ENCODE data around the gene RFX8.

DNA sequence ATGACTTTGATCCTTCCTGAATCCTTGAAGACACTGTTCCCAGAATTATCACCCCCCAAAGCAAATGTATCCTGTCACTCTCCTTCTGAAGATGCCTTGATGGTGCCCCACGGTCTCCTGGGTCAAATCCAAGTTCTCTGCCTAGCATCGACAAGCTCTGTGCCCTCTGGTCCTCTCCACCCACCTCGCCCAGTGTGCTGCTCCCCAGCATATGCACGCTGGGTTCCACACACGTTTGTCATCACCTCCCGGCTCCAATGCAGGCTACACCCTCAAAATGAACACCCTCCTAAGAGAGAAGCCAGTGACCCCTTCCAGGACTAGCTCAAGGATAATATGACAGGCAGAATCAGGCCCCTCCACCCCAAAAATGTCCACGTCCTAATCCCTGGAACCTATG, 48.1 kb downstream of the RFX8 start:
- TF ChIP-seq, protein P1, sequence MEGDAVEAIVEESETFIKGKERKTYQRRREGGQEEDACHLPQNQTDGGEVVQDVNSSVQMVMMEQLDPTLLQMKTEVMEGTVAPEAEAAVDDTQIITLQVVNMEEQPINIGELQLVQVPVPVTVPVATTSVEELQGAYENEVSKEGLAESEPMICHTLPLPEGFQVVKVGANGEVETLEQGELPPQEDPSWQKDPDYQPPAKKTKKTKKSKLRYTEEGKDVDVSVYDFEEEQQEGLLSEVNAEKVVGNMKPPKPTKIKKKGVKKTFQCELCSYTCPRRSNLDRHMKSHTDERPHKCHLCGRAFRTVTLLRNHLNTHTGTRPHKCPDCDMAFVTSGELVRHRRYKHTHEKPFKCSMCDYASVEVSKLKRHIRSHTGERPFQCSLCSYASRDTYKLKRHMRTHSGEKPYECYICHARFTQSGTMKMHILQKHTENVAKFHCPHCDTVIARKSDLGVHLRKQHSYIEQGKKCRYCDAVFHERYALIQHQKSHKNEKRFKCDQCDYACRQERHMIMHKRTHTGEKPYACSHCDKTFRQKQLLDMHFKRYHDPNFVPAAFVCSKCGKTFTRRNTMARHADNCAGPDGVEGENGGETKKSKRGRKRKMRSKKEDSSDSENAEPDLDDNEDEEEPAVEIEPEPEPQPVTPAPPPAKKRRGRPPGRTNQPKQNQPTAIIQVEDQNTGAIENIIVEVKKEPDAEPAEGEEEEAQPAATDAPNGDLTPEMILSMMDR (IDR thresholded peaks at IDR 0.05), result no peak
- TF ChIP-seq POLR2A (IDR thresholded peaks at IDR 0.05), result no peak
